HG03097 (cell line): ENCODE data around the gene SULT1A2.
"Not testable (repeated sequence)": the region's sequence is repeated elsewhere in the genome, so short reads cannot be mapped to it uniquely, and the experiment has no call there.

Experiments used
- ATAC-seq: cut with Tn5 transposase; IDR thresholded peaks from one replicate; pipeline ENCODE4 v1.9.1; 2021; ENCODE audit not compliant: unreplicated experiment, low FRiP score

The SULT1A2 gene

DNA sequence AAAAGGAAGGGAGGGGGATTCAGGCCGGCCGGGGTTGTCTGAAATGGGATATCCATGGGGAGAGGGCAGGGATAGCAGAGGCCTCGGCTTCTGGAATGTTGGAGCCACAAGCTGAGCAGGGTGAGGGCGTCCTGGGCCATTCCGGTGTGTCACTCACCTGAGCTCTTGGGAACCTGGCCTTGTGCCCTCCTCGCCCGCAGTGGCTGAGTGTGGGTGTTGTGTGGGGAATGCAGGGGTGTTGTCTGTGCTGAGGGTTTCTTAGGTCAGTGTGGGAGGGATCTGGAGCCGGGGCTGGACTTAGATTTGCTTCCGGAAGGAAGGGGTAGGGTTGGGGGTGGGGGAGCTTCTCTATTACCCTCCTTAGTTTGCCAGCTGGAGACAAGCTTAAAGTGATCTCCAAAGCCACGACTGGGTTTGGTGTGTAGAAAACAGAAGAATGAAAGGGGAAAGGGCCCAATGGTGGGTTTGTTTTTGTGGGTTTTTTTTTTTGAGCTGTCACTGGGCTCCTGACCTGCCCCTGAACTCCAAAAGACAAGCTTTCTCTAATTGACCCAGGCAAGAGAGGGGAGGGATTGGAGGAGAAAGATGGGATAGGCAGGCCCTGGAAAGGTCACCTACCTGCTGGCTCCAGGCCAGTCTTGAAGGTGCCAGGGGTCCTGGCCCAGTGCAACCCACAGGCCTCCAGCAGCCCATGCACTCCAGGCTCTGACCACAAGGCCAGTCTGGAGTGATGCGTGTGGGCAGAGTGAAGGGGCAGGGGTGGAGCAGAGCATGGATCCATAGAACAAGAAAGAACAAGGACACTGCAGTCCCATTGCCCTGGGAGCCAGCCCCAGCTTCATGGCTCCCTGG, at the start of gene SULT1A2:
SULT1A2 (minus strand) TSS at position 211 of the 852 bp plus-strand sequence. CDS start 1,120 bp downstream, outside the sequence.
- no peak for ATAC-seq

DNA sequence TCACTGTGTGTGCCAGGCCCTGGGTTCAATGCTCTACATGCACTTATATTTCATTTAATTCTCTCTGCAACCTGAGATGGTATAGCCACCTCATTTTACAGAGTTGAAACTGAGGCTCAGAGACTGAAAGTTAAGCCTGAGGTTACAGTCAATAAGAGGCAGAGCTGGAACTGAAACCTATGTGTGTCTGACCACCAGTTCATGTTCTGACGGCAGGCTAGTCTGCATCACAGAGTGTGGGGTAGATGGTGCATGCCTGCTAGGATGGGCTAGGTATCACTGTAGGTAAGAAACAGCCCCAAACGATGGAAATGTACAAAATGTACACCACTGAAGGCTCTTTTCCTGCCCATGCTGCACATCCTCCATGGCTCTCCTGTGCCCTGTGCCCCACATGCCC, 43.1 kb upstream of the SULT1A2 start:
- not testable (repeated sequence) for ATAC-seq

DNA sequence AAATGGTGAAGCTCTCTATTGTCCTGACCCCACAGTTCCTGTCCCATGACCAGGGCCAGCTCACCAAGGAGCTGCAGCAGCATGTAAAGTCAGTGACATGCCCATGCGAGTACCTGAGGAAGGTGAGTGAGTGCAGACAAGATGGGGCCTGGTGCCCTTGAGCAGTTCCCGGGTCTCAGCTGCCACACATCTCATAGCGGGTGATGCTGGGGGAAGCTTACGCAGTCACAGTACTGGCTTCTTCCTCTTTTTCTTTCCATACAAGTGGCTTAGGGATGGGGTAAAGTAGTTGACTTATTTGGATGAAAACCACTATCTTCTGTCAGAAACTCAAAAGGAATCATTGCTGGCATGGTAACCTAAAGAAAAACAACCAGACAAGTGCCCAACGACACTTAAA, 41.5 kb upstream of the SULT1A2 start:
- ATAC-seq, result not testable (repeated sequence)

DNA sequence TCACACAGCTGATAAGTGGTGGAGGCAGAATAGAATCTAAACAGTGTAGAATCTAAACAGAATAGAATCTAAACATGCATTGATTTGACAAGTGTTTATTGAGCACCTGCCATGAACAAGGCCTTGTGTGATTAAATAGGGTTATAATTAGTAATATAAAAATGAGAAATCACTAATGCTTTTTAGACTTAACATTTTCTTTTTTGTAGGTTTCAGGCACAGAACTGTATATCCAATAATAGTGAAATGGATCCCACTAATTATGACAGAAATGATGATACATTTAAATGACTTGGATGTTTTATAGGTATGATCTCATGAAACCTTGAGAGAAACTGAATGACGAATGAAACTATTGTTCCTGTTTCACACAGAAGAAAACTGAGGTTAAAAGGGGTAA, 40.9 kb upstream of the SULT1A2 start, which contains the start of gene NPIPB8:
NPIPB8 (plus strand) TSS at position 301 of the 400 bp plus-strand sequence. CDS start 296 bp downstream, outside the sequence.
- ATAC-seq, result not testable (repeated sequence)

DNA sequence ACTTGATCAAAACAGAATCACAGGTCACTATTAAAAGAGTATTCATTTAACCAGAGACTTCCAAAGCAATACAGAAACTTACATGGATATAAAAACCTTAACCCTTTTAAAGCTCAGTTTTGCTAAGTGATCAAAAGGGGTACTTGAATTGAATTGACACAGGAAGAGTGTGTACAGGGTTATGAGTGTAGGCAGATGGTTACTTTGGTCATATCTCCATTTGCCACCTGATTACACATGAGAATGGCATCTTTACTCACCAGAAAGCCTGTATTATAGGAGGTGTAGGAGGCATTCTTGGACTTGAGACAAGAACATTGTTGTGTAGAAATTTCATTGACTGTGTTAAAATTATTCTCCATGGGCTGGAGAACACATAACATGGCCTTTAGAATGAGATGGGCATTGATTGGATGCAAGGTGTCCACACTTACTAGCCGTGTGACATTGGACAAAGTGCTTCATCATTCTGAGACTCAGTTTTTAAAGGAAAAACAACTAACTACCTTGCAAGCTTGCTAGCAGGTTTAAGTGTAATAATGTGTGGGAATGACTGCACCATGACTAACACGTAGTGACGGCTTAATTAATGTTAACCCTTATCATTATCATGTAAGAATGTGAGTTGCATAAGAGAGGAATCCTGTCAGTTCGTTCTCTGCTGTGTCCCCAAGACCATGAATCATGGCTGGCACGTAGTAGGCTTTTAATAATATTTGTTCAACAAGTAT, 39.4 kb upstream of the SULT1A2 start:
- ATAC-seq, result not testable (repeated sequence)

DNA sequence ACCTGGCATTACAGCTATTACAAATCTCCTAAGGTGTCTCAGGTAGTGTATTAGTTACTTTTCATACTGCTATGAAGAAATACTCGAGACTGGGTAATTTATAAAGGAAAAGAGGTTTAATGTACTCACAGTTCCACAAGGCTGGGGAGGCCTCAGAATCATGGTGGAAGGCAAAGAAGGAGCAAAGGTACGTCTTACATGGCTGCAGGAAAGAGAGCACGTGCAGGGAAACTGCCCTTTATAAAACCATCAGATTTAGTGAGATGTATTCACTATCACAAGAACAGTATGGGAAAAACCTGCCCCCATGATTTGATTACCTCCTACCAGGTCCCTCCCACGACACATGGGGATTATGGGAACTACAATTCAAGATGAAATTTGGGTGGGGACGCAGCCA, 34.1 kb upstream of the SULT1A2 start:
- ATAC-seq, result not testable (repeated sequence)

DNA sequence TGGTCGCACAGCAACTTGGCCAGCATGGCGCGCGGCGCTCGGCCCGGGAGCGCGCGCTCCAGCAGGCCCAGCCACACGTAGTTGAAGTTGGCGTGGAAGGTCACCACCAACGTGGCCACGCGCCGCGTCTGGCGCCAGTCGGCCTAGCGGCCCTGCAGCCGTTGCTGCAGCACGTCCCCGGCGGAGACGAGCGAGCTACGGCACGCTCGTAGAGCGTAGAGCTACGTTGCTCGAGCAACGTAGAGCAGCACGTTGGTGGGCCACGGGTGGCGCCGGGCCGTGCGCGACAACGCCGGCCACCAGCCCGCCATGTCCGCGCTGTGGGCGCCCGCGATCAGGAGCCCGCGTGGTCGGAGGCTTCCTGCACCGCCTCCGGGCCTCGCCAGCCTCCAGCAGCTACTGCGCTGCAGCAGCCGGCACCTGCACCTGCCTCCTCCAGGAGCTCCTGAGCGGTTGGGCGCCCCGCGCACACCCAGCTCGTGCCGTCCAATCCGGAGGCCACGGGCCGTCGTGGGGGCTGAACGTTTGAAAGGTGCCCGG, 26.4 kb upstream of the SULT1A2 start:
- ATAC-seq, result no peak

DNA sequence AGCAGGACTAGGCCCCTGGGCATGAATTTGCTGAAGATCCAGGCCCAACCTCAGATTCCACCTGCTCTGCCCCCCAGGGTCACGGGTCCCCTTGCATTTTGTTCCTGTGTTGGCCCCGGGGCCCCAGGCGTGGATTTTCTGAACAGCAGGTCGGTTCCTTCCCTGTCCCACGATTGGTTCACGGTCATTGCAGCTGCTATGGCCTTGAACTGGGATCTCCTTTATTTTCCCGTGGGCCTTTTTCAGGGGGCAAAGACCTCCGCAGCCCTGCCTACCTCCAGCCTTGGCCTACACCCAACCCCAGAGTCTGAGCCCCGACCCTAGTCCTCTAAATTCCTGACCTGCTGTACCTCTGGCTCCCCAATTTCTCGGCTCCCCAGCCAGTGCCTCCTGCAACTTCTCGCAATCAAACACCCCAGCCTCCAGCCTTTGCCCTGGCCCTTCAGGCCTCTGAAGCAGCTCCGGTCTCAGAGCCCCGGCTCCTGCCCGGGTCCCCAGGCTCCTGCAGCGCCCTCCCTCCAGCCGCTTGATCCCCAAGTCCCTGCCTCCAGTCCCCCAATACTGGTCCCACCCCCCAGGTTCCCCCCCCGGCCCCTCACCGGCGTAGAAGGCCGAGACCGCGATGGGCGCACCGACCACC, 25.8 kb upstream of the SULT1A2 start:
- not testable (repeated sequence) for ATAC-seq

DNA sequence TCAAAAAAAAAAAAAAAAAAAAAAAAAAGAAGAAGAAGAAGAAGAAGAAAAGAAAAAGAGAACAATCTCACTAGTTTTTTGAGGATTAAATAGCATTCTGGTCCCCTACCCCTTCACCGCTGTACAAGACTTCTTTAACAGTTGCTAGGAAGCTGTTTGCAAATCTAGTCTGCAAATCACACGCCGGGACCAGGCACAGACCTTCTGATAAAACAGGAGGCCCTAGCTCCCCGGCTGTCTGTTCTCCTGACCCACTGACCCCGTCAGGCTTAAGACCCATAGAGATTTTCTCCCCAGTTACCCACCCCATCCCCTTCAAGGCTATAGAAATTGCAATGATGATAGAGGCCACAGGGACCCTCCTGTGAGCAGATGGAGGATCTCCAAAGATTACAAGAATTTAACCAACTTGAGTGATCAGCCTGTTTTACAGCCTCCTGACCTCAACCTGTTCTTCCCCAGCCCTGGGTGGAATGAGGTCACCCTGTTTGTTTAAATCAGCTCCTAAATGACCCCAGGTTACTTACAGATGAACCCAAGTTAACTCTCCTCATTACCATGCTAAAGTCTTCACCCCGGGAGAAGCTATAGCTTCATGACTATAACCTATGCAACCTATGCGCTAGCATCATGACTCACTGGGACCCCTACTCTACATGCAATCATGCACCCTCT, 24.8 kb upstream of the SULT1A2 start:
- ATAC-seq, result no peak

DNA sequence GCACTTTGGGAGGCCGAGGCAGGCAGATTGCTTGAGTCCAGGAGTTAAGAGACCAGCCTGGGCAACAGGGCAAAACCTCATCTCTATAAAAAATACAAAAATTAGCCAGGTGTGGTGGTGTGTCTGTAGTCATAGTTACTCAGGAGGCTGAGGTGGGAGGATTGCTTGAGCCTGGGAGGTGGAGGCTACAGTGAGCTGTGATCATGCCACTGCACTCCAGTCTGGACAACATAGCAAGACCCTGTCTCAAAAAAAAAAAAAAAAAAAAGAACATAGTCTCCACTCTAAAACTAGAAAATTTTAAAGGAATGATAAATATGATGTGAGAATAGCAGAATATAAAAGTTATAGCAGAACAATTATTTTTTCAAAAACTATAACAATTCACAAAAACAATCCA, 23.5 kb upstream of the SULT1A2 start:
- not testable (repeated sequence) for ATAC-seq

DNA sequence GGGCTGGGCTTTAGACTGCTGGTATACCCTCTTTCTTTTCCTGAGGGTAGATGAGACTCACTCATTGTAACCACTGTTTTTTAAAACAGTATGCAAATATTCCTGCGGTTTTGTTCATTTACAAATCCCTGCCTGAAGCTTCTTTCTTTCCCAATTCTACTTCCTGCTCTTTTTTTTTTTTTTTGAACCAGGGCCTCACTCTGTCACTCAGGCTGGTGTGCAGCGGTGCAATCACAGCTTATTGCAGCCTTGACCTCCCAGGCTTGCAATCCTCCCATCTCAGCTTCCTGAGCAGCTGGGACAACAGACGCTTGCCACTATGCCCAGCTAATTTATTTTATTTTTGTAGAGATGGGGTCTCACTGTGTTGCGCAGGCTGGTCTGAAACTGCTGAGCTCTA, 21.0 kb upstream of the SULT1A2 start:
- ATAC-seq, result no peak

DNA sequence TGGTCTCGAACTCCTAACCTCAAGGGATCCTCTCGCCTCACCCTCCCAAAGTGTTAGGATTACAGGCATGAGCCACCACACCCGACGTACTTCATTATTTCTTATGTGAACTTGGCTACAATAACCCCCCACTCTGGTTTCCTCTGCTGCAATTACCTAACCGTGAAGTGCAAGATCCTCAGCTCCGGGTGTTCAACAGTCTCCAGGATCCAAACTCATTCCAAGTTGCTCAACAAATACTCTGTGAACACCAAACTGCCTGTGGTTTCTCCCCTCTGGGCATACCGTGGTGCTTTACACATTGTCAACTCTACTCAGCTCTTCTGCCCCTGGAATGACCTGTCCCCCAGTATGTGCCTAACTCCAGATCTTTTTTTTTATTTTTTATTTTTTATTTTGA, 19.8 kb upstream of the SULT1A2 start:
- no peak for ATAC-seq

DNA sequence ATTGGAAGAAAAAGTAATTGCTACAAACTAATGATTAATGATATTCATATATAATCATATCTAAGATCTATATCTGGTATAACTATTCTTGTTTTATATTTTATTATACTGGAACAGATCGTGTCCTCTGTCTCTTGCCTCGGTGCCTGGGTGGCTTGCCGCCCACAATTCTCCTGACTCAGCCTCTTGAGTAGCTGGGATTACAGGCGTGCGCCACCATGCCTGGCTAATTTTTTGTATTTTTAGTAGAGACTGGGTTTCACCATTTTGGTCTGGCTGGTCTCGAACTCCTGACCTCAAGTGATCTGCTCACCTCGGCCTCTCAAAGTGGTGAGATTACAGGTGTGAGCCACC, 19.4 kb upstream of the SULT1A2 start:
- ATAC-seq, result not testable (repeated sequence)

DNA sequence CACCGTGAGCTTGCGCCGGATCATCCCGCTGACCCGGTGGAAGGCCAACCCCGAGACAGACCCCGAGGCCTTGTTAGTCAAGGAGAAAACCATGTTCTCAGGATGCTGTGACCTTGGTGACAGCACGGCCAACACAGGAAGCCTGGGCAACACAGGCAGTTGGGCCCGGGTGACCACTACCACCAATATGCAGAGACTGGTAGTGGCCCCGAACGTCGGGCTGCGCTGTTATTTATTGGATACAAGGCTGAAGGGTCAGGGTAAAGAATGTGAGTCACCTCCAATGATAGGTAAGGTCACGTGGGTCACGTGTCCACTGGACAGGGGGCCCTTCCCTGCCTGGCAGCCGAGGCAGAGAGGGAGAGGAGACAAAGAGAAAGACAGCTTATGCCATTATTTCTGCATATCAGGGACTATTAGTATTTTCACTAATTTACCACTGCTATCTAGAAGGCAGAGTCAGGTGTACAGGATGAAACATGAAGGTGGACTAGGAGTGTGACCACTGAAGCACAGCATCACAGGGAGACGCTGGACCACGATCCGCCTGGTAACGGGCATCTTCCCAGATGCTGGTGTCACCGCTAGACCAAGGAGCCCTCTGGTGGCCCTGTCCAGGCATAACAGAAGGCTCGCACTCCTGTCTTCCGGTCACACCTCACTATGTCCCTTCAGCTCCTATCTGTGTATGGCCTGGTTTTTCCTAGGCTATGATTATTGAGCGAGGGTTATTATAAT, 18.8 kb upstream of the SULT1A2 start:
- ATAC-seq, result not testable (repeated sequence)

DNA sequence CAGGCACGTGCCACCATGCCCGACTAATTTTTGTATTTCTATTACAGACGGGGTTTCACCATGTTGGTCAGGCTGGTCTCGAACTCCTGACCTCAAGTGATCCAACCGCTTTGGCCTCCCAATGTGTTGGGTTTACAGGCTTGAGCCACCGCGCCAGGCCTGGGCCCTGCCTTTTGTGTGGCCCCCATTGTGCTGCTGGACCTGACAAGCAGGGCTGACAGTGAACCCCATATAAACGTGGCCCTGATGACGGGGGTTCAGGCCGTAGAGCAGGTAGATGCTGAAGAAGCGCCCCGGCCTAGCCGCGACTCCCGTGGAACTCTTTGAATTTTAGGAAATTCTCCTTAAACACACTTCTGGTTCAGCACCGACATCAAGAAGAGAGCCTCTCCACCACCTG, 17.7 kb upstream of the SULT1A2 start:
- not testable (repeated sequence) for ATAC-seq

DNA sequence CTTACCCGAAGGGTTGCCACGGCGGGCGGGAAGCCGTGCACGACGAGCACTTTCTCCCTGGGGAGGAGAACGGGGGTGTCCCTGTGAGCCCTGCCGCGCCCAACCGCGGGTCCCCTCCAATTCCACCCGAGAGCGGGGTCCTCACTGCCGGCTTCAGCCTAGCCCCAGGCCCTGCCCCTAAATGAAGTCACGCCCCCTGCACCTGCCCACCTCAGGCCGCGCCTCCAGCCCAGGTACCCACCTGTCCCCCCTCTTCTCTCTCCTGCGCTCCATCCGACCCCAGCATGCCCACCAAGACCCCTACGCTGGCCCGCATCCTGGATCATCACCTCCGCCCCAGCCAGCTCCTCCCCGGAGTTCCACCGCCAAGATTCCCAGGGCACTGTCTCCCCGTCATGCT, 17.1 kb upstream of the SULT1A2 start:
- ATAC-seq, result not testable (repeated sequence)

DNA sequence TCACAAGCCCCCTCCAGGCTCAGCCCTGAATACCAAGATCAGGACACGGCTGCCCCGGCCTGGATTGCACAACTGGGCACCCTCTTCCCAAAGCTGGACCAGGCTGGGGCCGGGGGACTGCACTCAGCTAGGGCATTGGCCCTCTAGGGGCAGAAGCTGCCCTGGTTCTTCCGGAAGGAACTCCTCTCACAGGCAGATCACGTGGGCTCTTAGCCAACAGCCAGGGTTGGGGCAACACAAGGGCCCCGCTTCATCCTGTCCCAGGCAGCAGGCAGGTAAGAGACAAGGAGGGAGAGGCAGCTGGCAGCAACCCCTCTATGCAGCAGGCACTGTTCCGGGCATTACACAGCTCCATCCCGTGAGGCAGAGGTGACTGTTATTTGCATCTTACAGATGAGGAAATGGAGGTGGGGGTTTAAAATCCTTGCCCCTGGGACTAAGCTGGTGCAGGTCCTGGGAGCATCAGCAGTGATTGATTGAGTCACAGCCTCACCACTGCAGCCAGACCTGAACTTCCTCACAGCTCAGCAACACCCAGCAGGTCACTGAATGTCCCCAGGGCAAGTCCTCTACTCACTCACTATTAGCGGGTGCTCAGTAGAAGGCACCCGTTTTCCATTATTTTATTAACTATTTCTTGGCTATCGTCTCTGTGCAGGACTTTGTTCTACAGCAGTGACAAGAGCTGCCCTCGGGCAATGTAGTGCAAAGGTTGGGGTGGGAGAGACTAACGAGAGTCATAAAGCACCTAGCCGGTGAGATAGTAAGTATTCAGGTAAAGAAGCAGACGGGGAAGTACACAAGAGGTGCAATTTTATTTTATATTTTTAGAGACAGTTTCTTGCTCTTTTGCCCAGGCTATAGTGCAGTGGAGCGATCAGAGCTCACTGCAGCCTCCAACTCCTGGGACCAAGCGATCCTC, 15.8 kb upstream of the SULT1A2 start:
- not testable (repeated sequence) for ATAC-seq

DNA sequence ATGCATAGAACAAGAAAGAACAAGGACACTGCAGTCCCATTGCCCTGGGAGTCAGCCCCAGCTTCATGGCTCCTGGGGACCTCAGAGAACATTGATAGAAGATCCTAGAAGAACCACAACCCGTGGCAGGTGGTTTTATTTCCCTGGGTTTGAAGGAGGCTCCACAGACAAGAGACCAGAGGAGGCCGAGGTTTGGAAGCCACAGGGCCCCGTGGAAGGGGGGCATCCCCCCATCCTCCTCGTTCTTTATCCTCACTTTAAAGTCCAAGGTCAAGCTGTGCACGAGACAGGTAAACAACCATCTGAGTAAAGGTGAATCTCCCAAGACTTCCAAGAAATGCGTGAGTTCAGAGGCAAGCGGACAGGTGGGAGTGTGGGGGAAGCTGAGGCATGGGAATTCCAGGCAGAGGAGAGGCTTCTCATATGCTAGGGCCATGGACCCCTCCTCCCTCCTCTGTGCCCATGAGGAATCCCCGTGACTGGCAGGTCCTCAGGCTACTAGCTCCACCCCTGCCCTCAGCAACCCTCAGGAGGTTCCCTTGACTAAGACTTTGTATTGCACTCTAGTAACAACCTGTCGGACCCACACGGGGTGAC, 13.8 kb upstream of the SULT1A2 start:
- ATAC-seq, result no peak
